ENCODE results near the gene RRP1. TPM values are rescaled to one million over a fixed set of nuclear protein-coding genes. Genes with fewer than 3 reads are reported as not detected.

RRP1 gene
- total and polyA plus RNA-seq, 9 of the 15 experiments (the other 6 are each of a cell fraction or from before 2014, with no cell fraction given), result 0.89 to 105 (median 51.6) TPM

GRCh38 chr21:43846430-43846829 is 57.1 kb downstream of the RRP1 start:
- no peak overlapping the region for H3K4me2 ChIP-seq (ENCODE audit: insufficient read depth, low read length)
- 53% methylated on average over 6 of the region's 6 CpGs for WGBS (ENCODE audit: insufficient coverage, low coverage, missing lambda C conversion rate)
- H3K4me1 ChIP-seq (replicated peaks in 1 of 2; ENCODE audit: control insufficient read depth in 2 of 2, insufficient read depth in 2 of 2, low read length in 2 of 2), result peaks cover 0 to 9% of the 10 kb centered on the region in 2 experiments; a peak in 2 of 5 replicates
- no peaks in the 10 kb centered on the region for H3K9me1 ChIP-seq (ENCODE audit: control insufficient read depth, insufficient read depth, low read length)
- no peak overlapping the region for H3K27ac ChIP-seq (ENCODE audit: extremely low read depth, low read depth, low read length)
- no peaks in the 10 kb centered on the region for H3K36me3 ChIP-seq (ENCODE audit: control insufficient read depth, insufficient read depth, low read length)
- POLR2A ChIA-PET, result interaction anchor here (1.2 to 2.3 kb wide), 2 partner anchors 15 to 17 kb away, joined by 3 to 6 read pairs; no protein-coding TSS in a partner anchor
- no peak overlapping the region for H2AFZ ChIP-seq (ENCODE audit: low read depth, low read length)
- in situ Hi-C loops (cut with MboI), result no loop called here
- CTCF ChIA-PET (ENCODE audit: low intra/inter-chr PET ratio), result interaction anchor here (0.7 kb wide), 1 partner anchor 57 kb away, joined by 3 read pairs; the partner anchor contains the start of gene RRP1
- ATAC-seq (no peak), FAIRE-seq (no peak), DNase-seq (ENCODE audit: extremely low read depth in 1 of 4, low spot score in 3 of 4) (no peak)
- peaks cover 7% of the 10 kb centered on the region; the same call in 1 of the 2 replicates for H3K9me3 ChIP-seq (replicated peaks; ENCODE audit: control insufficient read depth, insufficient read depth, low read depth, low read length)
- intact Hi-C loops (cut with micrococcal nuclease), result no loop called here
- H3K9ac ChIP-seq (ENCODE audit: insufficient read depth in 1 of 2, low read depth in 2 of 2, low read length in 2 of 2), result no peak overlapping the region
- no peak overlapping the region for H3K4me3 ChIP-seq
- BruUV-seq (replicated peaks), result no TSS peak
- no peaks in the 10 kb centered on the region for H3K79me2 ChIP-seq (ENCODE audit: control insufficient read depth, insufficient read depth, low read length)
- no peaks in the 10 kb centered on the region for H3K27me3 ChIP-seq (ENCODE audit: control insufficient read depth in 2 of 2, insufficient read depth in 2 of 2, low read length in 2 of 2)
- no peaks in the 10 kb centered on the region for H4K20me1 ChIP-seq (replicated peaks; ENCODE audit: control insufficient read depth, insufficient read depth, low read length)
- TF ChIP-seq ZNF121 (CRISPR knock-in tag; conservative IDR thresholded peaks at IDR 0.05) (peak; percentile 89), EHMT2 (IDR thresholded peaks at IDR 0.05) (no peak)

GRCh38 chr21:43847301-43847700 is 57.9 kb downstream of the RRP1 start:
- POLR2A ChIA-PET, result no interaction called here
- no peak overlapping the region for H3K9ac ChIP-seq (ENCODE audit: insufficient read depth in 1 of 2, low read depth in 2 of 2, low read length in 2 of 2)
- DNase-seq (ENCODE audit: extremely low read depth in 1 of 4, low spot score in 3 of 4), result no peak
- no peaks in the 10 kb centered on the region for H3K27me3 ChIP-seq (ENCODE audit: control insufficient read depth in 2 of 2, insufficient read depth in 2 of 2, low read length in 2 of 2)
- no peak overlapping the region for H3K27ac ChIP-seq (ENCODE audit: extremely low read depth, low read depth, low read length)
- no peaks in the 10 kb centered on the region for H4K20me1 ChIP-seq (replicated peaks; ENCODE audit: control insufficient read depth, insufficient read depth, low read length)
- H3K4me3 ChIP-seq, result no peak overlapping the region
- H3K36me3 ChIP-seq (ENCODE audit: control insufficient read depth, insufficient read depth, low read length), result no peaks in the 10 kb centered on the region
- no peak for ATAC-seq
- TF ChIP-seq, protein P1, sequence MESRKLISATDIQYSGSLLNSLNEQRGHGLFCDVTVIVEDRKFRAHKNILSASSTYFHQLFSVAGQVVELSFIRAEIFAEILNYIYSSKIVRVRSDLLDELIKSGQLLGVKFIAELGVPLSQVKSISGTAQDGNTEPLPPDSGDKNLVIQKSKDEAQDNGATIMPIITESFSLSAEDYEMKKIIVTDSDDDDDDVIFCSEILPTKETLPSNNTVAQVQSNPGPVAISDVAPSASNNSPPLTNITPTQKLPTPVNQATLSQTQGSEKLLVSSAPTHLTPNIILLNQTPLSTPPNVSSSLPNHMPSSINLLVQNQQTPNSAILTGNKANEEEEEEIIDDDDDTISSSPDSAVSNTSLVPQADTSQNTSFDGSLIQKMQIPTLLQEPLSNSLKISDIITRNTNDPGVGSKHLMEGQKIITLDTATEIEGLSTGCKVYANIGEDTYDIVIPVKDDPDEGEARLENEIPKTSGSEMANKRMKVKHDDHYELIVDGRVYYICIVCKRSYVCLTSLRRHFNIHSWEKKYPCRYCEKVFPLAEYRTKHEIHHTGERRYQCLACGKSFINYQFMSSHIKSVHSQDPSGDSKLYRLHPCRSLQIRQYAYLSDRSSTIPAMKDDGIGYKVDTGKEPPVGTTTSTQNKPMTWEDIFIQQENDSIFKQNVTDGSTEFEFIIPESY (CRISPR knock-in tag; IDR thresholded peaks at IDR 0.05), result 0 out of 2 replicates have a peak, but pooled peaks have one; percentile 30
- no peak for TF ChIP-seq BRF1 (IDR thresholded peaks at IDR 0.05; ENCODE audit: borderline replicate concordance, extremely low read depth, insufficient read length)
- no peak for FAIRE-seq
- H3K4me1 ChIP-seq (replicated peaks in 1 of 2; ENCODE audit: control insufficient read depth in 2 of 2, insufficient read depth in 2 of 2, low read length in 2 of 2), result peaks cover 0 to 9% of the 10 kb centered on the region in 2 experiments; a peak in 2 of 5 replicates
- 77% methylated on average over 14 of the region's 14 CpGs for WGBS (ENCODE audit: insufficient coverage, low coverage, missing lambda C conversion rate)
- no TSS peak for BruUV-seq (replicated peaks)
- CTCF ChIA-PET (ENCODE audit: low intra/inter-chr PET ratio), result no interaction called here
- no peak overlapping the region for H3K4me2 ChIP-seq (ENCODE audit: insufficient read depth, low read length)
- in situ Hi-C loops (cut with MboI) (no loop called here), intact Hi-C loops (cut with micrococcal nuclease) (no loop called here)
- H3K9me3 ChIP-seq (replicated peaks; ENCODE audit: control insufficient read depth, insufficient read depth, low read depth, low read length), result peaks cover 7% of the 10 kb centered on the region; the same call in 1 of the 2 replicates
- H3K79me2 ChIP-seq (ENCODE audit: control insufficient read depth, insufficient read depth, low read length), result no peaks in the 10 kb centered on the region
- H2AFZ ChIP-seq (ENCODE audit: low read depth, low read length), result no peak overlapping the region; the same call in 1 of the 2 replicates
- H3K9me1 ChIP-seq (ENCODE audit: control insufficient read depth, insufficient read depth, low read length), result no peaks in the 10 kb centered on the region

All from K562 (cell line).